Heart right ventricle (tissue), 16 donors: Measurements from ENCODE around the gene RNF227. TPM values are rescaled to one million over a fixed set of nuclear protein-coding genes. Genes with fewer than 3 reads are reported as not detected.

Source experiments
- ATAC-seq, 8 donors: fragments of 200-7000 bp; cut with Tn5 transposase; one replicate each; pipeline ENCODE4 v1.9.1; 2020; ENCODE audit warnings: mild to moderate bottlenecking in 8 of 8, moderate library complexity in 8 of 8, moderate number of reproducible peaks in 1 of 8
- DNase-seq, 2 donors: peaks; one replicate each; pipeline ENCODE4 v3.0.0-alpha.2; 2020
- H3K27ac ChIP-seq, 10 donors: fragments of 200-600 bp; sonication (generic) in 2 of 10; one replicate each; pipeline versions ENCODE4 v1.5.0 to v1.8.0; 2020 to 2022; ENCODE audit warnings: mild to moderate bottlenecking in 3 of 10
- H3K27me3 ChIP-seq, 7 donors: fragments of 200-600 bp; one replicate each; pipeline ENCODE4 v1.8.0; 2021 to 2022; ENCODE audit warnings: mild to moderate bottlenecking in 2 of 7
- H3K36me3 ChIP-seq, 9 donors: fragments of 200-600 bp; sonication (generic) in 1 of 9; one replicate each; pipeline versions ENCODE4 v1.5.0 to v1.8.0; 2020 to 2022; ENCODE audit warnings: mild to moderate bottlenecking in 2 of 9
- H3K4me1 ChIP-seq, 9 donors: fragments of 200-600 bp; sonication (generic) in 1 of 9; one replicate each; pipeline versions ENCODE4 v1.5.0 to v1.8.0; 2020 to 2022; ENCODE audit warnings: mild to moderate bottlenecking in 4 of 9
- H3K4me3 ChIP-seq, 10 donors: fragments of 200-600 bp; sonication (generic) in 2 of 10; one replicate each; pipeline versions ENCODE4 v1.5.0 to v1.8.0; 2020 to 2022; ENCODE audit warnings: mild to moderate bottlenecking in 7 of 10, moderate library complexity in 2 of 10
- H3K9me3 ChIP-seq, 11 donors: fragments of 200-600 bp in 10 of 11; sonication (generic) in 2 of 11; one replicate each; pipeline versions ENCODE4 v1.5.0 to v1.8.0; 2013 to 2022; ENCODE audit warnings: mild to moderate bottlenecking in 2 of 11, control low read depth in 1 of 11, moderate library complexity in 1 of 11
- WGBS, 2 donors: extraction: QIAGEN DNeasy Blood & Tissue Kit; methylation state at CpG; one replicate each; pipeline ENCODE4 v1.1.7; 2013; ENCODE audit warnings: inconsistent platforms in 1 of 2; 5-methylcytosine and 5-hydroxymethylcytosine counted together
- intact Hi-C, 10 donors: fragments of 100-400 bp; cut with DNase I; formaldehyde crosslinking; loops; one replicate each; pipeline versions ENCODE4 v1.11.1 to v1.14.2; 2022
- long read RNA-seq, 3 donors: library from polyadenylated mRNA; unstranded; transcript quantifications; one replicate each; pipeline ENCODE4 v2.0.0, GENCODE V29; 2020 to 2021
- polyA plus RNA-seq, 2 donors: library from polyadenylated mRNA; stranded (reverse); fragments of 200-250 nt; gene quantifications; one replicate each; pipeline ENCODE4 v1.2.3, GENCODE V29; 2013
- total RNA-seq, 10 donors: library from RNA; stranded (reverse); fragmentation: NEBNext Ultra II Directional in 3 of 10; extraction: Animal tissue kit (Norgen Biotek cat#: 25700) in 3 of 10; gene quantifications; one replicate each; pipeline versions ENCODE4 v1.2.1 to v1.2.4, GENCODE V29; 2021 to 2023
- TF ChIP-seq, protein P1 (sequence below), 9 donors: fragments of 200-600 bp; sonication (generic) in 2 of 9; IDR thresholded peaks; one replicate each; pipeline versions ENCODE4 v1.5.0 to v1.8.0; 2021 to 2022; ENCODE audit warnings: antibody characterized with exemption in 9 of 9, mild to moderate bottlenecking in 5 of 9, moderate library complexity in 1 of 9
- donor health status: Arrhythmogenic right ventricular cardiomyopathy.
- donor health status: ischemic (EF 13 %, LVEDD 7.1; RV severe dilation, severe dysfunction).
- donor health status: healthy with polysubstance abuse.
- donor health status: DM: no; HTN: yes; CAD: no.
- donor health status: DM: no; HTN: no; CAD: no.
- donor health status: ischemic (EF 25% LVEDD 6.9; RV normal size, moderate dysfunction).
- donor health status: ischemic (EF 25% LVEDD 5.7; RV mildly dilated, moderate dysfunction).
- donor health status: healthy.
- donor health status: DM: yes; HTN: yes; CAD: no.
- donor health status: Ischemic cardiomyopathy.
- donor health status: ischemic (EF 35%, LVEDD 5.7; RV mildly dilated, moderate dysfunction).
- donor health status: nonischemic (EF 11% LVEDD 7.7; RV severe dilation, severe dysfunction).
- donor health status: DM: yes; HTN: yes; CAD: no.
- donor health status: PGD.
- donor health status: ischemic (EF 29% LVEDD 5.4; RV normal size, mild dysfunction).
- donor health status: nonischemic (EF 23%, LVEDD 6.1; RV moderate dilation, normal function).

Gene RNF227
- total RNA-seq (1 to 10 TPM in 2 of 10 donors, under 1 TPM in 8; 0.15 to 1.6 (median 0.90) TPM), polyA plus RNA-seq (1 to 10 TPM; 1.5 to 1.9 TPM)
- long read RNA-seq, donor 1, partial matches to known transcripts: 0 of 1 reads
- long read RNA-seq, donor 1, other reads (novel, unspliced or antisense): 0 of 1 reads
- long read RNA-seq, donor 2, partial matches to known transcripts: 0 of 2 reads
- long read RNA-seq, donor 2, other reads (novel, unspliced or antisense): 0 of 2 reads
- long read RNA-seq, donor 3: 0 reads

GRCh38 chr17:7915611-7916384, at the start of gene RNF227:
RNF227 (minus strand) TSS chr17:7916289; CDS start chr17:7916195, 94 bp downstream.
- TF ChIP-seq, protein P1, sequence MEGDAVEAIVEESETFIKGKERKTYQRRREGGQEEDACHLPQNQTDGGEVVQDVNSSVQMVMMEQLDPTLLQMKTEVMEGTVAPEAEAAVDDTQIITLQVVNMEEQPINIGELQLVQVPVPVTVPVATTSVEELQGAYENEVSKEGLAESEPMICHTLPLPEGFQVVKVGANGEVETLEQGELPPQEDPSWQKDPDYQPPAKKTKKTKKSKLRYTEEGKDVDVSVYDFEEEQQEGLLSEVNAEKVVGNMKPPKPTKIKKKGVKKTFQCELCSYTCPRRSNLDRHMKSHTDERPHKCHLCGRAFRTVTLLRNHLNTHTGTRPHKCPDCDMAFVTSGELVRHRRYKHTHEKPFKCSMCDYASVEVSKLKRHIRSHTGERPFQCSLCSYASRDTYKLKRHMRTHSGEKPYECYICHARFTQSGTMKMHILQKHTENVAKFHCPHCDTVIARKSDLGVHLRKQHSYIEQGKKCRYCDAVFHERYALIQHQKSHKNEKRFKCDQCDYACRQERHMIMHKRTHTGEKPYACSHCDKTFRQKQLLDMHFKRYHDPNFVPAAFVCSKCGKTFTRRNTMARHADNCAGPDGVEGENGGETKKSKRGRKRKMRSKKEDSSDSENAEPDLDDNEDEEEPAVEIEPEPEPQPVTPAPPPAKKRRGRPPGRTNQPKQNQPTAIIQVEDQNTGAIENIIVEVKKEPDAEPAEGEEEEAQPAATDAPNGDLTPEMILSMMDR (IDR thresholded peaks at IDR 0.05): no peak
- intact Hi-C loops: loop anchor here in 5 of 10 donors (1.0 to 10.0 kb wide), 7 partner anchors 27 to 171 kb away; partner anchors contain the start of genes CHD3 (in 1 of the 5), CYB5D1 (in 1 of the 5), NAA38 (in 1 of the 5) and TMEM88 (in 1 of the 5)
- peaks cover 3 to 35% (median 26%) of the 10 kb centered on the region in 9 donors for H3K4me1 ChIP-seq
- ATAC-seq (peak; percentile 88 to 93 (median 91)), DNase-seq (peak; percentile 91 to 94)
- no peaks in the 10 kb centered on the region for H3K27me3 ChIP-seq
- peak within 1 kb of the TSS; percentile 49 to 93 (median 65) for H3K4me3 ChIP-seq
- WGBS, 2 donors: 0 to 1% methylated on average over 100 of the region's 100 CpGs
- H3K36me3 ChIP-seq: peaks cover 0 to 18% (median 0%) of the 10 kb centered on the region in 9 donors
- peak within 1 kb of the TSS; percentile 70 to 98 (median 92) for H3K27ac ChIP-seq
- no peaks in the 10 kb centered on the region for H3K9me3 ChIP-seq

- ATAC-seq: no peak
- TF ChIP-seq, protein P1 (IDR thresholded peaks at IDR 0.05): no peak
- no peak for DNase-seq
- 47 to 48% methylated on average over 2 of the region's 2 CpGs for WGBS, 2 donors
- H3K36me3 ChIP-seq: no peaks in the 10 kb centered on the region
- intact Hi-C loops: no loop called here
- no peaks in the 10 kb centered on the region for H3K9me3 ChIP-seq
- peaks cover 0 to 4% (median 0%) of the 10 kb centered on the region in 7 donors for H3K27me3 ChIP-seq
- no peak overlapping the region for H3K27ac ChIP-seq
- peaks cover 0 to 5% (median 3%) of the 10 kb centered on the region in 9 donors for H3K4me1 ChIP-seq
- H3K4me3 ChIP-seq: no peak overlapping the region
These were observed 45.3 kb upstream of the RNF227 start for GRCh38 chr17:7961421-7961820.

DNA sequence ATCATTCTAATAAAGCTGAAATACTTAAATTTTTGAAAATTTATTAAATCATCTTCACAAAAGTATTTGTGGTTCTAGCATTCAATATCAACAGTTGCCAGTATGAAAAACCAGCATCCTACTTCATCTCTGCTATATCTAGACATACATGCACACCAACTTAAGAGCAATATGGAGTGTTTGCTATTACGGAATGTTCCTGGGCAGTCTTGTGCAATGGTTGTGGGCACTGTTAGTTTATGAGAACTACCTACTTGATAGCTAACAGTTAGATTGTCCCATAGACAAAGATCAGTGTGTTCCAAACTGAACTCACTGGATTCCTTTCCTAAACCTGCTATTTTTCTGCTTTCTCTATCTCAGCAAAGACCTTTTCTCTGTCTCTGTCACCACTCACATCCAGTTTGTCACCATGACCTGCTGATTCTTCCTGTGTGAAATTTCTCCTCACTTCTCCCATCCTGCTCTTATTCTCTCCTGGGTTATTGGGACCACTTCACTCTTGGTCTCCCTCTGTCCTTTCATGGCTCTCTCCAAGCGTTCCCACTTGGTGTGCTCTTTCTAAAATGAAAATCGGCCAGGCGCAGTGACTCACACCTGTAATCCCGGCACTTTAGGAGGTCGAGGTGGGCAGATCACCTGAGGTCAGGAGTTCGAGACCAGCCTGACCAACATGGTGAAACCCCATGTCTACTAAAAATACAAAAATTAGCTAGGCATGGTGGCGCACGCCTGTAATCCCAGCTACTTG, 43.6 kb upstream of the RNF227 start:
- Histone ChIP-seq H3K27me3 (peaks cover 0 to 4% (median 0%) of the 10 kb centered on the region in 7 donors), H3K36me3 (no peaks in the 10 kb centered on the region), H3K4me3 (no peak overlapping the region), H3K9me3 (no peaks in the 10 kb centered on the region), H3K27ac (no peak overlapping the region), H3K4me1 (peaks cover 0 to 21% (median 11%) of the 10 kb centered on the region in 9 donors)
- WGBS, 2 donors: 91 to 97% methylated on average over 9 of the region's 9 CpGs
- ATAC-seq (no peak), DNase-seq (no peak)
- intact Hi-C loops: no loop called here
- TF ChIP-seq, protein P1 (IDR thresholded peaks at IDR 0.05): no peak
